Osteoblast (primary cell): Measurements from ENCODE around the gene LMAN1. TPM values are rescaled to one million over a fixed set of nuclear protein-coding genes. Genes with fewer than 3 reads are reported as not detected.

Experiments
- DNase-seq: peaks from one replicate; pipeline ENCODE4 v3.0.0; 2011; ENCODE audit warnings: low spot score, mixed read lengths; ENCODE audit not compliant: insufficient read length; ENCODE audit errors: missing footprints
- H2AFZ ChIP-seq: 2 replicates; pipeline ENCODE4 v1.6.0; 2011; ENCODE audit warnings: mild to moderate bottlenecking, low read length
- H3K27ac ChIP-seq: 2 replicates; pipeline ENCODE4 v1.5.1; 2011; ENCODE audit warnings: mild to moderate bottlenecking, low read depth, low read length, moderate library complexity
- H3K27me3 ChIP-seq: 2 replicates; pipeline ENCODE4 v1.6.0; 2012; ENCODE audit warnings: mild to moderate bottlenecking, control low read depth, inconsistent platforms, low read length, moderate library complexity; ENCODE audit not compliant: insufficient read depth
- H3K36me3 ChIP-seq: 2 replicates; pipeline ENCODE4 v1.5.1; 2011; ENCODE audit warnings: mild to moderate bottlenecking, low read length, control low read depth, moderate library complexity; ENCODE audit not compliant: insufficient read depth
- H3K4me1 ChIP-seq: 2 replicates; pipeline ENCODE4 v1.5.1; 2011; ENCODE audit warnings: mild to moderate bottlenecking, low read length, control low read depth, moderate library complexity; ENCODE audit not compliant: insufficient read depth
- H3K4me2 ChIP-seq: 2 replicates; pipeline ENCODE4 v1.6.0; 2011; ENCODE audit warnings: mild to moderate bottlenecking, low read length; ENCODE audit not compliant: insufficient read depth
- H3K4me3 ChIP-seq: fragments of 200-600 bp; sonication (generic); 3 replicates; pipeline ENCODE4 v1.5.1; 2012; ENCODE audit warnings: mild to moderate bottlenecking, low read length, inconsistent platforms; ENCODE audit not compliant: insufficient read depth
- H3K79me2 ChIP-seq: 2 replicates; pipeline ENCODE4 v1.6.0; 2012; ENCODE audit warnings: mild to moderate bottlenecking, low read length, control low read depth, inconsistent platforms; ENCODE audit not compliant: insufficient read depth
- H3K9me3 ChIP-seq: 2 replicates; pipeline ENCODE4 v1.5.1; 2011; ENCODE audit warnings: low read depth, low read length, control low read depth
- H4K20me1 ChIP-seq: 2 replicates; pipeline ENCODE4 v1.6.0; 2012; ENCODE audit warnings: mild to moderate bottlenecking, low read length, control low read depth; ENCODE audit not compliant: insufficient read depth
- CTCF ChIP-seq: IDR thresholded peaks from 2 replicates; pipeline ENCODE4 v1.5.1; 2011; ENCODE audit warnings: mild to moderate bottlenecking, low read depth, low read length, moderate library complexity; ENCODE audit errors: extremely low read depth
- total RNA-seq: library from RNA; depleted of rRNA; stranded (reverse); fragments of >200 nt; gene quantifications from 2 replicates; pipeline ENCODE4 v1.2.3, GENCODE V29; 2012

Gene LMAN1
- total RNA-seq, 1 donor, result 210 TPM

GRCh38 chr18:59395226-59396175 is 36.4 kb upstream of the LMAN1 start:
- no peak for TF ChIP-seq CTCF
- no peak for DNase-seq
- no peaks in the 10 kb centered on the region for H4K20me1 ChIP-seq
- H3K9me3 ChIP-seq, result no peaks in the 10 kb centered on the region
- no peaks in the 10 kb centered on the region for H3K4me1 ChIP-seq
- H3K27ac ChIP-seq, result no peak overlapping the region
- no peaks in the 10 kb centered on the region for H3K36me3 ChIP-seq
- no peaks in the 10 kb centered on the region for H3K79me2 ChIP-seq
- no peak overlapping the region for H3K4me2 ChIP-seq
- no peaks in the 10 kb centered on the region for H3K27me3 ChIP-seq
- no peak overlapping the region for H3K4me3 ChIP-seq
- no peak overlapping the region for H2AFZ ChIP-seq

GRCh38 chr18:59393381-59393780 is 34.3 kb upstream of the LMAN1 start:
- TF ChIP-seq CTCF, result no peak
- Histone ChIP-seq H2AFZ (no peak overlapping the region), H3K9me3 (no peaks in the 10 kb centered on the region), H4K20me1 (no peaks in the 10 kb centered on the region), H3K27me3 (no peaks in the 10 kb centered on the region), H3K79me2 (no peaks in the 10 kb centered on the region), H3K4me3 (no peak overlapping the region), H3K36me3 (no peaks in the 10 kb centered on the region), H3K27ac (no peak overlapping the region), H3K4me1 (no peaks in the 10 kb centered on the region), H3K4me2 (no peak overlapping the region)
- DNase-seq, result no peak

- no peak overlapping the region for H3K27ac ChIP-seq
- H3K4me3 ChIP-seq, result no peak overlapping the region
- no peaks in the 10 kb centered on the region for H3K79me2 ChIP-seq
- no peaks in the 10 kb centered on the region for H3K27me3 ChIP-seq
- H2AFZ ChIP-seq, result no peak overlapping the region
- no peaks in the 10 kb centered on the region for H3K4me1 ChIP-seq
- H4K20me1 ChIP-seq, result no peaks in the 10 kb centered on the region
- no peaks in the 10 kb centered on the region for H3K9me3 ChIP-seq
- no peak for DNase-seq
- TF ChIP-seq CTCF, result no peak
- no peak overlapping the region for H3K4me2 ChIP-seq
- no peaks in the 10 kb centered on the region for H3K36me3 ChIP-seq
Observed at GRCh38 chr18:59388817-59389216, 29.8 kb upstream of the LMAN1 start.
